SK-N-SH treated with all-trans-retinoic acid at 6 μM for 48 hours (cell line): Measurements from ENCODE around the gene OR2T11.

Experiments
- BACH2 ChIP-seq: fragments of 250-450 bp; sonication (Bioruptor Pico); IDR thresholded peaks from 2 replicates; pipeline ENCODE4 v1.9.0; 2021; ENCODE audit warnings: mild to moderate bottlenecking, borderline replicate concordance
- OSR1 ChIP-seq: fragments of 250-450 bp; sonication (Bioruptor Pico); IDR thresholded peaks from 2 replicates; pipeline ENCODE4 v1.8.0; 2022; ENCODE audit warnings: moderate library complexity, mild to moderate bottlenecking, inconsistent platforms
- ZFP30 ChIP-seq: fragments of 450-650 bp; formaldehyde crosslinking; IDR thresholded peaks from 2 replicates; pipeline ENCODE4 v1.5.0; 2022; ENCODE audit warnings: mild to moderate bottlenecking, moderate library complexity
- TF ChIP-seq, protein P1 (sequence below): fragments of 250-450 bp; sonication (Bioruptor Pico); IDR thresholded peaks from 2 replicates; pipeline ENCODE4 v1.8.0; 2021; ENCODE audit warnings: low read depth, mild to moderate bottlenecking, moderate library complexity, borderline replicate concordance

DNA sequence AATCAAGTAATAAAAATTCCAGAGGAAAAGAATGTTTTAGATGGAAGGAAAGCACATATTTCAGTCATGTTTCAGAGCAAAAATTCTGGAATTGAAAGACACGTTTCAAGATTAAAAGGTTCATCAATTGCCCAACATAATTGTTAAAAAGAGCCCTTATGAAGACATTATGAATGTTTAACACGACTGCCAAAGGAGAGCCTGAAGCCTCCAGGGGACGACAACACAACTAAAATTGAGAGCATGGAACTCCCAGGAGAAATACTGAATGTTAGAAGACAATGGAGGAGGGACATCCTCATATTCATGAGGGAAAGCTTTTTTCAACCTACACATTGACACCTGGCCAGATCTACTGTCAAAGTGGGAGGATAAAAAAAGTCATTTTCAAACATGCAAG lies 16.0 kb downstream of the OR2T11 start:
- TF ChIP-seq ZFP30 (CRISPR knock-in tag) (no peak), BACH2 (CRISPR knock-in tag) (no peak), OSR1 (CRISPR knock-in tag) (no peak)
- TF ChIP-seq, protein P1, sequence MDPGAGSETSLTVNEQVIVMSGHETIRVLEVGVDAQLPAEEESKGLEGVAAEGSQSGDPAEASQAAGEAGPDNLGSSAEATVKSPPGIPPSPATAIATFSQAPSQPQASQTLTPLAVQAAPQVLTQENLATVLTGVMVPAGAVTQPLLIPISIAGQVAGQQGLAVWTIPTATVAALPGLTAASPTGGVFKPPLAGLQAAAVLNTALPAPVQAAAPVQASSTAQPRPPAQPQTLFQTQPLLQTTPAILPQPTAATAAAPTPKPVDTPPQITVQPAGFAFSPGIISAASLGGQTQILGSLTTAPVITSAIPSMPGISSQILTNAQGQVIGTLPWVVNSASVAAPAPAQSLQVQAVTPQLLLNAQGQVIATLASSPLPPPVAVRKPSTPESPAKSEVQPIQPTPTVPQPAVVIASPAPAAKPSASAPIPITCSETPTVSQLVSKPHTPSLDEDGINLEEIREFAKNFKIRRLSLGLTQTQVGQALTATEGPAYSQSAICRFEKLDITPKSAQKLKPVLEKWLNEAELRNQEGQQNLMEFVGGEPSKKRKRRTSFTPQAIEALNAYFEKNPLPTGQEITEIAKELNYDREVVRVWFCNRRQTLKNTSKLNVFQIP (CRISPR knock-in tag): no peak
